Ovary (tissue), 3 donors: ENCODE measurements around the gene KRT76.

ENCODE experiments used
- POLR2A ChIP-seq: fragments of 450-650 bp; IDR thresholded peaks from one replicate; pipeline ENCODE4 v1.6.1; 2017; ENCODE audit warnings: antibody characterized with exemption, mild to moderate bottlenecking, moderate library complexity
- TF ChIP-seq, protein P1 (sequence below), 3 donors: fragments of 450-650 bp in 2 of 3; fragments of 200-600 bp in 1 of 3; IDR thresholded peaks; one replicate each; pipeline versions ENCODE4 v1.5.1 to v1.8.0; 2016 to 2022; ENCODE audit warnings: antibody characterized with exemption in 3 of 3, mild to moderate bottlenecking in 1 of 3
- donor health status: DM: no; HTN: no; CAD: no.

DNA sequence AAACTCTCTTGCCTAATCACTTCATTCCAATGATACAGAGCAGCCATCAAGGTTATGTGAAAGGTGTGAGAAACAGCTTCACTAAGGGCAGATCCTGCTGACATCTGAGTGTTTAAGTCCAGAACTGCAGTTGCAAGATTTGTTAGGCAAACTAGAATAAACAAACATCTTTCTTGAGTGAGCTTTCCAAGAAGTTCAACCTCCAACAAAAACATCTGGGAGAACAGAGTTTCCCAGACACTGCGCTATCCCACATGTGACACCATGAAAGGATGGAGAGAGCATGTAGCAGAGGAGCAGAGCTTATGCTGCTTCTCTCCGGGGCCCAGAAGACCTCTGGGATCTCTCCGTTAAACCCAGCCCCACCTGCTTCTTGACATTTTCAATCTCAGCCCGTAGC is 5.6 kb downstream of the KRT76 start:
- no peak for TF ChIP-seq POLR2A
- TF ChIP-seq, protein P1, sequence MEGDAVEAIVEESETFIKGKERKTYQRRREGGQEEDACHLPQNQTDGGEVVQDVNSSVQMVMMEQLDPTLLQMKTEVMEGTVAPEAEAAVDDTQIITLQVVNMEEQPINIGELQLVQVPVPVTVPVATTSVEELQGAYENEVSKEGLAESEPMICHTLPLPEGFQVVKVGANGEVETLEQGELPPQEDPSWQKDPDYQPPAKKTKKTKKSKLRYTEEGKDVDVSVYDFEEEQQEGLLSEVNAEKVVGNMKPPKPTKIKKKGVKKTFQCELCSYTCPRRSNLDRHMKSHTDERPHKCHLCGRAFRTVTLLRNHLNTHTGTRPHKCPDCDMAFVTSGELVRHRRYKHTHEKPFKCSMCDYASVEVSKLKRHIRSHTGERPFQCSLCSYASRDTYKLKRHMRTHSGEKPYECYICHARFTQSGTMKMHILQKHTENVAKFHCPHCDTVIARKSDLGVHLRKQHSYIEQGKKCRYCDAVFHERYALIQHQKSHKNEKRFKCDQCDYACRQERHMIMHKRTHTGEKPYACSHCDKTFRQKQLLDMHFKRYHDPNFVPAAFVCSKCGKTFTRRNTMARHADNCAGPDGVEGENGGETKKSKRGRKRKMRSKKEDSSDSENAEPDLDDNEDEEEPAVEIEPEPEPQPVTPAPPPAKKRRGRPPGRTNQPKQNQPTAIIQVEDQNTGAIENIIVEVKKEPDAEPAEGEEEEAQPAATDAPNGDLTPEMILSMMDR (IDR thresholded peaks at IDR 0.05) = no peak
